Retinal pigment epithelial cell (primary cell): Measurements from ENCODE around the gene TMED7.

Experiments used
- DNase-seq: peaks from one replicate; pipeline ENCODE4 v3.0.0-alpha.2; 2010; ENCODE audit warnings: low read depth
- H3K4me3 ChIP-seq: 2 replicates; pipeline ENCODE4 v1.5.1; 2011; ENCODE audit warnings: mild to moderate bottlenecking, low read length, control low read depth, moderate library complexity
- CTCF ChIP-seq: conservative IDR thresholded peaks from 2 replicates; pipeline ENCODE4 v1.5.1; 2011; ENCODE audit warnings: low read depth, low read length, control low read depth, inconsistent platforms

TMED7 gene

GRCh38 chr5:115577329-115577728, 48.5 kb downstream of the TMED7 start:
- no peak for TF ChIP-seq CTCF
- no peak overlapping the region for H3K4me3 ChIP-seq
- DNase-seq = no peak

GRCh38 chr5:115575167-115576070, 50.4 kb downstream of the TMED7 start:
- DNase-seq = peak; percentile 47
- no peak overlapping the region for H3K4me3 ChIP-seq
- TF ChIP-seq CTCF = no peak

- H3K4me3 ChIP-seq = no peak overlapping the region
- DNase-seq = no peak
- no peak for TF ChIP-seq CTCF
These were observed 52.7 kb downstream of the TMED7 start for GRCh38 chr5:115573133-115573532.

GRCh38 chr5:115571441-115571878, 54.4 kb downstream of the TMED7 start:
- H3K4me3 ChIP-seq = no peak overlapping the region
- no peak for DNase-seq
- TF ChIP-seq CTCF = no peak

- DNase-seq = no peak
- TF ChIP-seq CTCF = no peak
- no peak overlapping the region for H3K4me3 ChIP-seq
These were observed 57.2 kb downstream of the TMED7 start for GRCh38 chr5:115568668-115569067.

GRCh38 chr5:115565233-115565632, 60.6 kb downstream of the TMED7 start:
- TF ChIP-seq CTCF = no peak
- no peak overlapping the region for H3K4me3 ChIP-seq
- no peak for DNase-seq
